Erythroblast (primary cell): ENCODE results near the gene CDK5RAP2.

ENCODE experiments used
- GATA1 ChIP-seq: IDR thresholded peaks from 2 replicates; pipeline ENCODE4 v1.6.1; 2011; ENCODE audit warnings: low read depth, mild to moderate bottlenecking, control low read depth, low read length, moderate library complexity
- POLR2A ChIP-seq: IDR thresholded peaks from 2 replicates; pipeline ENCODE4 v1.6.1; 2011; ENCODE audit warnings: mild to moderate bottlenecking, low read length

GRCh38 chr9:120452631-120453030 lies 127.3 kb downstream of the CDK5RAP2 start:
- TF ChIP-seq POLR2A (no peak), GATA1 (no peak)
